Measurements from ENCODE around the gene GPC6. TPM values are rescaled to one million over a fixed set of nuclear protein-coding genes. Genes with fewer than 3 reads are reported as not detected.
"Not testable (repeated sequence)": the region's sequence is repeated elsewhere in the genome, so short reads cannot be mapped to it uniquely, and the experiment has no call there.

Gene GPC6
- total RNA-seq, 2 experiments from 2014 or later, result not detected

DNA sequence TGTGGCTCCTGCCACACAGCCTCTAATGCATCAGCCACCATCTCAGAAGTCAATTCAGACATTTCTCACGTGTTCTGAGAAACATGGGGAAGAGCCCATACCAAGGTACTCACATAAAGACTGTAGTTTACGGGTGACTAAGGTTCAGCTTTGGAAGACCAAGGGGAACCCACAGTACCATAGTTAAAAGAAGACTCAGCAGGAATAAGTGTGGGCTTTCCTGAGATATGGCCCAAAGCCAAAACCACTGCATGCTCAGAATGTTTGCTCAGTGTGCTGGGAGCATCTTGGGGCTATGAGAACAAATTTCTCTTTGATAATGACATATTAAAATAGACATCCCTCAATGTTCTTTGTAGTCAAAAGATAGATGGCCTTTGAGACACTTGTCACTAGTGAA is 969.1 kb downstream of the GPC6 start:
- CTCF ChIA-PET, result no interaction called here
- DNase-seq, result no peak
- no peak overlapping the region for H3K4me3 Mint-ChIP-seq
- H3K4me1 Mint-ChIP-seq (ENCODE audit: low read depth), result no peaks in the 10 kb centered on the region
- no peaks in the 10 kb centered on the region for H3K9me3 Mint-ChIP-seq
- POLR2A ChIA-PET, result no interaction called here
- intact Hi-C loops (cut with micrococcal nuclease), result no loop called here
- no peak overlapping the region for H3K27ac Mint-ChIP-seq
- H3K36me3 Mint-ChIP-seq, result no peaks in the 10 kb centered on the region
- H3K27me3 Mint-ChIP-seq, result peaks cover 4% of the 10 kb centered on the region

DNA sequence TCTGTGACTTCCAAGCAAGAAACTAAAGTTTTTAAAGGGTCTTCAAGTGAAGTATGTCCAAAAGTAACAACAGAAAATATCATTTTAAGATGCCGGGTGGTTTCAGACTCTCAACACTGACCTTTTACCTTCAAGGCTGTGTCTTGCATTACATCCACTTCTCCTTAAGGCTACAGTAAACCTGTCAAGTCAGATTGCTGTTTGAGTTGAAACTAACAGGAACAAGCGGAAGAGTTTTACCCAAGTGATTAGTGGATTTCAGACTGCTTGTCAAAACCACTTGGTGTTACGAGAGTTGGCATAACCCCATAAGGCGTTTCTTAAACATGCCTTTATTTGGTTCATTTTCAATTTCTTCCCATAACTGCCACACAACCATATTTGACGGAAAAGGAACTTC is 969.8 kb downstream of the GPC6 start:
- Mint-ChIP-seq H3K36me3 (no peaks in the 10 kb centered on the region), H3K27me3 (peaks cover 4% of the 10 kb centered on the region), H3K4me1 (ENCODE audit: low read depth) (no peaks in the 10 kb centered on the region), H3K9me3 (no peaks in the 10 kb centered on the region), H3K4me3 (no peak overlapping the region), H3K27ac (no peak overlapping the region)
- DNase-seq, result no peak
- CTCF ChIA-PET, result no interaction called here
- POLR2A ChIA-PET, result no interaction called here
- intact Hi-C loops (cut with micrococcal nuclease), result no loop called here

DNA sequence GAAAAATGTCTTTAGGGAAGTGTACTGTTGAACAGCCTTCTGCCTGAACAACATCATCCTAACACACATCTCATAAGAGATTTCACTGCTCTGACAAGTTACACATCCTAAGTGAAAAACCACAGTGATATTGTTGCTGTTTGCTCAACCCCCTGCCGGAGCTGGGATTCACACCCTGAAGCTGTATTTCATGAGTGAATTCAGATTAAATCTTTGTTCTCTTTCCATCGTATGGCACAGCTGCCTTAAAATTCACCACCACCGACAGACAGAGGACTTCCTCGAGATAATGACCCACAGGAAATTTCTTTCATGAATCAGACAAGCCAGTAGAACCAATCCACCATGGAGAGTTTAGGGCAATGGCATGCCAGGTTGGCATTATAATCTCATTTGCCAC is 972.1 kb downstream of the GPC6 start:
- H3K36me3 Mint-ChIP-seq, result no peaks in the 10 kb centered on the region
- H3K9me3 Mint-ChIP-seq, result no peaks in the 10 kb centered on the region
- no peak overlapping the region for H3K27ac Mint-ChIP-seq
- POLR2A ChIA-PET, result no interaction called here
- no peaks in the 10 kb centered on the region for H3K4me1 Mint-ChIP-seq (ENCODE audit: low read depth)
- CTCF ChIA-PET, result no interaction called here
- DNase-seq, result no peak
- peaks cover 4% of the 10 kb centered on the region for H3K27me3 Mint-ChIP-seq
- intact Hi-C loops (cut with micrococcal nuclease), result no loop called here
- H3K4me3 Mint-ChIP-seq, result no peak overlapping the region

DNA sequence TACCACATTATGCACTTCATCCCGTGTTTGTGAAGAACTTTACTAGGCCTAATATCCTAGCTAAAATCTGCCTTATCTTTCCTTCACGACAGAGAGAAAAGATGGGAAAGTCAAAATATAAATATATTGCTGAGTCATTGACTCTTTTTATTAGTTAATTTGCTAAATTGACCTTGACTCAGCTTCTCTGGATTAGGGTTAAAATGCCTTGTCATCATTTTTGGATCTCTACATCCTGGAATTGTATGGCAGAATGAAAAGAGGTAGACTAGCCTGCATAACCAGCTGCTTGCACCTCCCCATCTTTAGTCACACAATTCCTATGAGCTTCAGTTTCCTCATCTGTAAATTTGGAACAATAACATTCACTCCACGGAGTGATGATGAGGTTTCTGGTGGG is 972.5 kb downstream of the GPC6 start:
- Mint-ChIP-seq H3K4me1 (ENCODE audit: low read depth) (no peaks in the 10 kb centered on the region), H3K36me3 (no peaks in the 10 kb centered on the region), H3K27me3 (peaks cover 4% of the 10 kb centered on the region), H3K9me3 (no peaks in the 10 kb centered on the region), H3K27ac (no peak overlapping the region), H3K4me3 (no peak overlapping the region)
- no peak for DNase-seq
- POLR2A ChIA-PET, result no interaction called here
- CTCF ChIA-PET, result no interaction called here
- intact Hi-C loops (cut with micrococcal nuclease), result no loop called here

DNA sequence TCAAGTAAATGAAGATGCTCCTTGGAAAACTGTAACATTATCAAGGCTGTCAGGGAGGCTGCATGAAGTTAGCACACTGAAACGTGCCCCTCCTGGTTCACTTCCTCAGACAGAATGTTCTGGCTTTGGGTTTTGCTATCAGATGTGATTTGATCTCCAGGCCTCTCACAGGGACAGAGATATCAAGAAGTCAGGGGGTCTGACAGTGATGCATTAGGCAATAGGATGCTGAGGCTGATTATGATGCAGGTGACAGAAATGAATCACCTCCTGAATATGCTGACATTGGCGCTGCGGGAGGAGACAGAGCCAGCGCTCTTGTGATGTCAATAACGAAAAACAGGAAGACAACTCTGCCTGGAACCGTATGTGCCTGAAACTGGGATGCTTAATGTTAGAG is 974.4 kb downstream of the GPC6 start:
- CTCF ChIA-PET, result no interaction called here

DNA sequence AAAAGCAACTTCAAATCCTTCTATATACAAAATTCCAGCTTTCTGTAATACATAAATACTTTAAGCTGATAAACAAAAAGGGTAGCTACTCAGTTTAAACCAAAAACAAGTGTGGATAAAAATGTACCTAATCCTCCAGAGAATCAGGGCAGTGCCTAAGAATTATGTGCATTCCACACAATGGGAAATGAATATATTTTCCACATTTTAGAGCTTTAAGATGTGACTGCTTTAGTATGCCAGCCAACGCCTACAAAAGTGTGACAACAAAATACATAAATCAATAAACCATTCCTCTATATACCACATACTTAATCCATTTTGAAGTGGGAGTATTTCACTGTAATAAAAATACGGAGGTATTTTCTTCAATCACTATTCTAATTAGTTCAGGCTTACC is 977.6 kb downstream of the GPC6 start:
- Mint-ChIP-seq H3K27ac (no peak overlapping the region), H3K27me3 (no peaks in the 10 kb centered on the region), H3K9me3 (no peaks in the 10 kb centered on the region), H3K36me3 (no peaks in the 10 kb centered on the region), H3K4me3 (no peak overlapping the region), H3K4me1 (ENCODE audit: low read depth) (no peaks in the 10 kb centered on the region)
- intact Hi-C loops (cut with micrococcal nuclease), result no loop called here
- DNase-seq, result no peak
- CTCF ChIA-PET, result no interaction called here
- POLR2A ChIA-PET, result no interaction called here

More for the DNA sequence above, 974.4 kb downstream of the GPC6 start:
- DNase-seq, result no peak
- no peaks in the 10 kb centered on the region for H3K36me3 Mint-ChIP-seq
- no peaks in the 10 kb centered on the region for H3K4me1 Mint-ChIP-seq (ENCODE audit: low read depth)
- no peaks in the 10 kb centered on the region for H3K9me3 Mint-ChIP-seq
- H3K4me3 Mint-ChIP-seq, result no peak overlapping the region
- H3K27me3 Mint-ChIP-seq, result peaks cover 4% of the 10 kb centered on the region
- no peak overlapping the region for H3K27ac Mint-ChIP-seq
- intact Hi-C loops (cut with micrococcal nuclease), result no loop called here
- POLR2A ChIA-PET, result no interaction called here

DNA sequence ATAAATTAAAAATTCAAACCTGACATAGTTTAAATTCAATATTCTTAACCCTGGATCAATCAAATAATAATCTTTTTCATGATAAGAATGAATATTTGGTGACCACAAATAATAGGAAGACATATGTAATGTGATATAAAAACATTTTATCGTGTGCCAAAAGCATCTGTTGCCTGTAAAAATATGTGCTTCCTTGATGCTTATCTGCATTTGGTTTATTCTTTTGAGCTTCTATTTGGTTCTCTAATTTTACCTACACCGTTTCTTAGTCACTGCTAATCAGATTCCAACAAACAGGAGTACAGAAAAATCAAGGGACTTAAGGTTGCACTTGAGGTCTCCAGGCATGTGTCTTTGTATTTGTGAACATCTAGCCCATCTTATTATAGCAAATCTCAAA is 978.3 kb downstream of the GPC6 start:
- no peak overlapping the region for H3K4me3 Mint-ChIP-seq
- no peaks in the 10 kb centered on the region for H3K9me3 Mint-ChIP-seq
- no peaks in the 10 kb centered on the region for H3K27me3 Mint-ChIP-seq
- POLR2A ChIA-PET, result no interaction called here
- DNase-seq, result no peak
- no peak overlapping the region for H3K27ac Mint-ChIP-seq
- CTCF ChIA-PET, result interaction anchor here (1.0 kb wide), 1 partner anchor 11 kb away, joined by 3 read pairs; no protein-coding TSS in a partner anchor
- H3K4me1 Mint-ChIP-seq (ENCODE audit: low read depth), result no peaks in the 10 kb centered on the region
- intact Hi-C loops (cut with micrococcal nuclease), result no loop called here
- no peaks in the 10 kb centered on the region for H3K36me3 Mint-ChIP-seq

DNA sequence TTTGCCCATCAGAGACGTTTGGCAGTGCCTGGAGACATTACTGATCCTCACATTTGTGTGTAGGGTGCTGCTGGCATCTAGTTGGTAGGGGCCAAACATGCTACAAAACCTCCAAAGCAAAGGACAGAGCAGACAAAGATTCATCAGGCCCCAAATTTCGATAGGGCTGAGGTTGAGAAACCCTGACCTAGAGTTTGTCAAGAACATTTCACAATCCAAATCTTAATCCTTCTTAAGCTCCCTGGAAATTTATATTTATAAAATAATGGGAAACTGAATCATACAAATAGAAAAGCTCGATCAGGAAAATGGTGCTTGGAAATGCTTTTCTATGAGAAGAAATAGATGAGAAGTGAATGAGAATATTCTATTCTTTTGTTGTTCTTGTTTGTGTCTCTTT is 979.3 kb downstream of the GPC6 start:
- H3K4me1 Mint-ChIP-seq (ENCODE audit: low read depth), result peaks cover 1% of the 10 kb centered on the region
- H3K36me3 Mint-ChIP-seq, result no peaks in the 10 kb centered on the region
- DNase-seq, result no peak
- no peaks in the 10 kb centered on the region for H3K27me3 Mint-ChIP-seq
- H3K27ac Mint-ChIP-seq, result no peak overlapping the region
- no peak overlapping the region for H3K4me3 Mint-ChIP-seq
- no peaks in the 10 kb centered on the region for H3K9me3 Mint-ChIP-seq
- CTCF ChIA-PET, result interaction anchor here (1.0 kb wide), 1 partner anchor 12 kb away, joined by 3 read pairs; no protein-coding TSS in a partner anchor
- intact Hi-C loops (cut with micrococcal nuclease), result no loop called here
- POLR2A ChIA-PET, result no interaction called here

DNA sequence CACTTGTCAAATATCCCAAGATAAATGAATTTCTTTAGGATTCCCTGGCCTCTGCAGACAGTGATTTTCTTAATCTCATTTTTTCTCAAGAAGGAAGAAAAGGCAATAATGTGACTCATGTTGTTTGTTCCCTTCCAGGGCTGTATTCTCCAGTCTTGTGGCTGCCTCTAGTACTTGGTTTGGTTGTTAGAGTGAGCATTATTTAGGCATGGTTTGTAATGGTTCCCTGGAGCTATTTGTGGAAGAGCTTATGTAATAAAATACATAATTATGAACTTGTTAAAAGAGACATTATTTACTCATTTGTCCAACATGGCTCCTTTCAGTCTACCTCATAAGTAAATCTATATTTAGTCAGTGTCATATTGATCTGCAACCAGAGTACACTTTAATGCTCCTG is 982.5 kb downstream of the GPC6 start:
- Mint-ChIP-seq H3K27ac (no peak overlapping the region), H3K27me3 (no peaks in the 10 kb centered on the region)
- POLR2A ChIA-PET, result no interaction called here

DNA sequence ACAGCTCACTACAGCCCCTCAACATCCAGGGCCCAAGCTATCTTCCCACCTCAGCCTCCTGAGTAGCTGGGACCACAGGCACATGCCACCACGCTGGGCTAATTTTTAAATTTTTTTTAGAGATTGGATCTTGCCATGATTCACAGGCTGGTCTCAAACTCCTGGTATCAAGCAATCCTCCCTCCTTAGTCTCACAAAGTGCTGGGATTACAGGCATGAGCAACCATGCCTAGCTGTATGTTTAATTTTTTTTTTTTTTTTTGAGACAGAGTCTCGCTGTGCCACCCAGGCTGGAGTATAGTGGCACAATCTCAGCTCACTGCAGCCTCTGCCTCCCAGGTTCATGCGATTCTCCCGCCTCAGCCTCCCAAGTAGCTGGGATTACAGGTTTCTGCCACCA is 983.3 kb downstream of the GPC6 start:
- POLR2A ChIA-PET; H3K27me3 Mint-ChIP-seq; CTCF ChIA-PET; DNase-seq; H3K9me3 Mint-ChIP-seq; H3K4me3 Mint-ChIP-seq; intact Hi-C loops (cut with micrococcal nuclease); H3K4me1 Mint-ChIP-seq (ENCODE audit: low read depth); H3K36me3 Mint-ChIP-seq; H3K27ac Mint-ChIP-seq: not testable (repeated sequence)

More for the DNA sequence above, 982.5 kb downstream of the GPC6 start:
- no peak overlapping the region for H3K4me3 Mint-ChIP-seq
- no peaks in the 10 kb centered on the region for H3K36me3 Mint-ChIP-seq
- no peak for DNase-seq
- intact Hi-C loops (cut with micrococcal nuclease), result no loop called here
- CTCF ChIA-PET, result interaction anchor here (0.6 kb wide), 1 partner anchor 529 kb away, joined by 4 read pairs; no protein-coding TSS in a partner anchor
- H3K4me1 Mint-ChIP-seq (ENCODE audit: low read depth), result peaks cover 3% of the 10 kb centered on the region
- no peaks in the 10 kb centered on the region for H3K9me3 Mint-ChIP-seq

DNA sequence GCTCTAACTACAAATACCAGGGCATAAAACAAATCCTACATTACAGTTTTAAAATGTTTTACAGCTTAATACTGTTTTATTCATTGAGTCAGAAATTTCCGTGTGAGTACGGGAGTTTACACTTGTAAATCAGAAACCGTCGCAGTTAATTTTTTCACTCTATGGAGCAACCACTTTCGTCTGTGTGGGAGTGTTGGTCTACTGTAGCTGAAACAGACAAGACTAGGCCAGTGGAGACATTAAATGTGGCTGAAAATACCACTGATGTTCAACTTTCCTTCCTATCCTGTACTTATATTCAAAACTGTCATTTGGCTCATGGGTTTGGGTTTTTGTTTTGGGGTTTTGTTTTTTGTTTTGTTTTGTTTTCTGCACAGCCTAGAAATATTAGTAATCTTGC is 984.2 kb downstream of the GPC6 start:
- intact Hi-C loops (cut with micrococcal nuclease), result no loop called here
- CTCF ChIA-PET, result no interaction called here
- POLR2A ChIA-PET, result no interaction called here
- DNase-seq, result no peak
- no peaks in the 10 kb centered on the region for H3K27me3 Mint-ChIP-seq
- no peaks in the 10 kb centered on the region for H3K36me3 Mint-ChIP-seq
- no peak overlapping the region for H3K27ac Mint-ChIP-seq
- no peaks in the 10 kb centered on the region for H3K9me3 Mint-ChIP-seq
- no peak overlapping the region for H3K4me3 Mint-ChIP-seq
- peaks cover 3% of the 10 kb centered on the region for H3K4me1 Mint-ChIP-seq (ENCODE audit: low read depth)

DNA sequence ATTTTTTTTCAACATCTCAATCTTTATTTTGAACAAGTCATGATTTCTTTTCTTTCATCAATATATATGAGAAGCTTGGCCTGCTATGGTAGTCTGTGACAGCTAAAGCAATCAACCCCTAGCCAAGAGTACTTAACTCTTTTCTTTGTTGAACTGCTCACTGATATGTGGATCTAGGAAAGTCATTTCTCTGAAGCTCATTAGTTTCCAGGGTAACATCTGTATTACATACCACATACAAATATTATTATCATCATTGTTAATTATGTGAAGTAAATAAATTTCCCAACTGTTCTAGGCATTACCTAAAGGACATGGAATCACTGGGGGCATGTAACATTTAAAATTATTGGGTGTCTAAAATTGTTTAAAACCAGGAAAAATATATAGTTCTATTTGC is 985.6 kb downstream of the GPC6 start:
- peaks cover 3% of the 10 kb centered on the region for H3K4me1 Mint-ChIP-seq (ENCODE audit: low read depth)
- intact Hi-C loops (cut with micrococcal nuclease), result no loop called here
- CTCF ChIA-PET, result no interaction called here
- no peaks in the 10 kb centered on the region for H3K9me3 Mint-ChIP-seq
- no peaks in the 10 kb centered on the region for H3K36me3 Mint-ChIP-seq
- DNase-seq, result no peak
- no peak overlapping the region for H3K27ac Mint-ChIP-seq
- POLR2A ChIA-PET, result no interaction called here
- no peaks in the 10 kb centered on the region for H3K27me3 Mint-ChIP-seq
- no peak overlapping the region for H3K4me3 Mint-ChIP-seq

DNA sequence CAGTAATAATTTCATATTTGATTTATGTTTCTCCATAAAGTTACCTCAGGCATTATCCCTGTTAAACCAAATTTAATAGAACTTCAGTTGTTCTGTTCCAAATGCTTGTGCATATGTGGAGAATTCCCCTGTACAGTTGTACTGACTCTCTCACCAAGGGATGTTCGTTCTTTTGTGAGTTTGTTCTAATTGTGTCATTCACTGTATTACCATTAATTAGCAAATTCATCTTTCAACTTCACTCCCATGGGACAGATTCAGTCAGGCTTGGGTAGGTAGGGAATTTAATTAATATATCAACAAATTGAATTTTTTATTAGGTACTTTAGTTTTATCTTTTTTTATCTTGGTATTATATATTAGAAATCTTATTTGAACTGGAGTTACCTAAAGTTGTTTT is 987.5 kb downstream of the GPC6 start:
- intact Hi-C loops (cut with micrococcal nuclease), result no loop called here
- peaks cover 3% of the 10 kb centered on the region for H3K4me1 Mint-ChIP-seq (ENCODE audit: low read depth)
- no peak for DNase-seq
- H3K4me3 Mint-ChIP-seq, result no peak overlapping the region
- no peaks in the 10 kb centered on the region for H3K36me3 Mint-ChIP-seq
- no peaks in the 10 kb centered on the region for H3K9me3 Mint-ChIP-seq
- no peak overlapping the region for H3K27ac Mint-ChIP-seq
- ChIA-PET POLR2A (no interaction called here), CTCF (no interaction called here)
- H3K27me3 Mint-ChIP-seq, result no peaks in the 10 kb centered on the region

DNA sequence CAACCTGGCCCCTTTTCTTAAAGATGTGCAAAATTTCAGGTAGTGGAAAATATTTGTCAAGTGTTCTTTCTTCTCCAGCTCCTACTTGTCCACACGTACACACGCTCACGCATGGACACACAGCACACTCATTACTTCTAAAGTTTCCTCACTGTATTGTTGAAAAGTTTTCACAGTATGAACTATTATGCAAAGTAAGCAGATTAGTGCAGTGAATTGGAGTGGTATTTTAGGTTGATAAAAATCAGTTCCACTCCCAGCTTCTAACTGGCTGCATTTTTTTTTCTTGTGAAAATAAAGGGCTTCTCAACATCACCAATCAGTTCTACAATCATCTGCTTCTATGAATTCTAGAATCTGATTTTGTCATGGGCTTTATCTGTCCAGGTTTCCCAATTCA is 988.4 kb downstream of the GPC6 start:
- H3K27me3 Mint-ChIP-seq, result no peaks in the 10 kb centered on the region
- H3K9me3 Mint-ChIP-seq, result no peaks in the 10 kb centered on the region
- no peak overlapping the region for H3K4me3 Mint-ChIP-seq
- POLR2A ChIA-PET, result no interaction called here
- no peaks in the 10 kb centered on the region for H3K36me3 Mint-ChIP-seq
- intact Hi-C loops (cut with micrococcal nuclease), result no loop called here
- no peak for DNase-seq
- H3K27ac Mint-ChIP-seq, result no peak overlapping the region
- H3K4me1 Mint-ChIP-seq (ENCODE audit: low read depth), result peaks cover 3% of the 10 kb centered on the region
- CTCF ChIA-PET, result no interaction called here
